ENCODE data around the gene HDDC3. TPM values are rescaled to one million over a fixed set of nuclear protein-coding genes. Genes with fewer than 3 reads are reported as not detected.

HDDC3 gene
- total RNA-seq, 2 experiments from 2014 or later = 31.8 to 38.6 TPM

DNA sequence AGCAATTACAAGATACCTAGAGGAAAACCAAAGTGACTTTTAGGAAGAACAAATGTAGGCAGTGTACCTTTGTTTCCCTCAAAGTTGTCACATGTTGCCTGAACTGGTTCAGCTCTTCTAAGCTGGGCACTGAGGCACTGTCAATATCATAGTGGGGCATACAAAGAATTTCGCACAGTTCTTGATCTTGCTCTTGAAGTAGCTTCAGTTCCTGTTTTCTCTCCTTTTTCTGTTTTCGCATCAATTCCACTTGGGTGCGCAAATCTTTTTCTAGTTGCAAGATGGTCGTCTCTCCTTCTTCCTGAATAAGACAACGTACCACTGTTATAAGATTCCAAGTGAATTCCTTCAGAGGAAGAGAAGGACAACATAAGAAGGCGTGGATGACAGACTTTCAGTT, 49.3 kb upstream of the HDDC3 start:
- H3K4me2 ChIP-seq (ENCODE audit: low read length) = no peak overlapping the region
- POLR2A ChIA-PET = interaction anchor here (0.7 to 1.1 kb wide), 2 partner anchors 46 to 59 kb away, joined by 4 read pairs; partner anchors contain the start of gene UNC45A
- peaks cover 1% of the 10 kb centered on the region for H3K4me1 ChIP-seq (ENCODE audit: insufficient read depth, low read length, poor library complexity, severe bottlenecking)
- no peak overlapping the region for H3K4me3 ChIP-seq (ENCODE audit: low read depth, low read length, poor library complexity, severe bottlenecking)
- peaks cover 34% of the 10 kb centered on the region for H3K79me2 ChIP-seq (ENCODE audit: insufficient read depth, low read depth, low read length)
- no peaks in the 10 kb centered on the region for H3K9me3 ChIP-seq (ENCODE audit: low read length)
- H3K27ac ChIP-seq (ENCODE audit: low read depth, low read length, poor library complexity, severe bottlenecking) = no peak overlapping the region
- no peaks in the 10 kb centered on the region; the same call in 1 of the 2 replicates for H4K20me1 ChIP-seq (ENCODE audit: insufficient read depth, low read length)
- no peaks in the 10 kb centered on the region for H3K9me2 ChIP-seq (ENCODE audit: insufficient read depth, low read length)
- BruUV-seq (replicated peaks) = no TSS peak
- CTCF ChIA-PET (ENCODE audit: unreplicated experiment) = no interaction called here
- TF ChIP-seq EZH2phosphoT487 (IDR thresholded peaks at IDR 0.05; ENCODE audit: borderline replicate concordance, low read depth, low read length) = no peak
- TF ChIP-seq, protein P1, sequence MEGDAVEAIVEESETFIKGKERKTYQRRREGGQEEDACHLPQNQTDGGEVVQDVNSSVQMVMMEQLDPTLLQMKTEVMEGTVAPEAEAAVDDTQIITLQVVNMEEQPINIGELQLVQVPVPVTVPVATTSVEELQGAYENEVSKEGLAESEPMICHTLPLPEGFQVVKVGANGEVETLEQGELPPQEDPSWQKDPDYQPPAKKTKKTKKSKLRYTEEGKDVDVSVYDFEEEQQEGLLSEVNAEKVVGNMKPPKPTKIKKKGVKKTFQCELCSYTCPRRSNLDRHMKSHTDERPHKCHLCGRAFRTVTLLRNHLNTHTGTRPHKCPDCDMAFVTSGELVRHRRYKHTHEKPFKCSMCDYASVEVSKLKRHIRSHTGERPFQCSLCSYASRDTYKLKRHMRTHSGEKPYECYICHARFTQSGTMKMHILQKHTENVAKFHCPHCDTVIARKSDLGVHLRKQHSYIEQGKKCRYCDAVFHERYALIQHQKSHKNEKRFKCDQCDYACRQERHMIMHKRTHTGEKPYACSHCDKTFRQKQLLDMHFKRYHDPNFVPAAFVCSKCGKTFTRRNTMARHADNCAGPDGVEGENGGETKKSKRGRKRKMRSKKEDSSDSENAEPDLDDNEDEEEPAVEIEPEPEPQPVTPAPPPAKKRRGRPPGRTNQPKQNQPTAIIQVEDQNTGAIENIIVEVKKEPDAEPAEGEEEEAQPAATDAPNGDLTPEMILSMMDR (conservative IDR thresholded peaks at IDR 0.05; ENCODE audit: low read length) = no peak
- no peak for DNase-seq (ENCODE audit: low spot score)
- H2AFZ ChIP-seq (ENCODE audit: low read length) = no peak overlapping the region
- intact Hi-C loops (cut with micrococcal nuclease; ENCODE audit: unreplicated experiment) = no loop called here
- peaks cover 93% of the 10 kb centered on the region for H3K36me3 ChIP-seq (ENCODE audit: insufficient read depth, low read length)

DNA sequence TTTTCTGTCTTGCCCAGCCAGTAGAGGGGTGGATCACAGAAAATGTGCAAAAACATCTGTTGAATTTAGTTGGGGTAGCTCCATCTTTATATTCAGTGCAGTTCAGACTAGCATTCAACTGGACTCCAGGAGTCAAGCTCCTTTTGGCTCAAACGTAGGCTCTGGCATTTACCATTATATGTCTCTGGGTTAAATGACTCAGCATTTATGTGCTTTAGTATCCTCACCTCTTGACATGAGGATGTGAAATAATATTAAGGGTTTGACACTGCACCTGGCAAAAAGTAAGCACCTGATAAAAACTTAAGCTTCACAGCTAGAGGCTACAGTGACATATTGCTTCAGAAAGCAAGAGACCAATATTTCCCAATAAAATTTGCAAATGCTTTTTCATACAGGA, 47.2 kb upstream of the HDDC3 start:
- H3K36me3 ChIP-seq (ENCODE audit: insufficient read depth, low read length) = peaks cover 98% of the 10 kb centered on the region
- DNase-seq (ENCODE audit: low spot score) = no peak
- TF ChIP-seq EZH2phosphoT487 (IDR thresholded peaks at IDR 0.05; ENCODE audit: borderline replicate concordance, low read depth, low read length) = no peak
- TF ChIP-seq, protein P1 (conservative IDR thresholded peaks at IDR 0.05; ENCODE audit: low read length) = no peak
- no peak overlapping the region for H2AFZ ChIP-seq (ENCODE audit: low read length)
- BruUV-seq (replicated peaks) = no TSS peak
- no peaks in the 10 kb centered on the region for H4K20me1 ChIP-seq (ENCODE audit: insufficient read depth, low read length)
- POLR2A ChIA-PET = interaction anchor here (0.6 to 1.1 kb wide), 2 partner anchors 13 to 70 kb away, joined by 4 to 9 read pairs; no protein-coding TSS in a partner anchor
- no peak overlapping the region for H3K4me3 ChIP-seq (ENCODE audit: low read depth, low read length, poor library complexity, severe bottlenecking)
- CTCF ChIA-PET (ENCODE audit: unreplicated experiment) = no interaction called here
- peaks cover 13% of the 10 kb centered on the region for H3K79me2 ChIP-seq (ENCODE audit: insufficient read depth, low read depth, low read length)
- no peak overlapping the region for H3K27ac ChIP-seq (ENCODE audit: low read depth, low read length, poor library complexity, severe bottlenecking)
- H3K9me3 ChIP-seq (ENCODE audit: low read length) = no peaks in the 10 kb centered on the region
- H3K9me2 ChIP-seq (ENCODE audit: insufficient read depth, low read length) = no peaks in the 10 kb centered on the region
- no peaks in the 10 kb centered on the region for H3K4me1 ChIP-seq (ENCODE audit: insufficient read depth, low read length, poor library complexity, severe bottlenecking)
- H3K4me2 ChIP-seq (ENCODE audit: low read length) = no peak overlapping the region
- intact Hi-C loops (cut with micrococcal nuclease; ENCODE audit: unreplicated experiment) = no loop called here

DNA sequence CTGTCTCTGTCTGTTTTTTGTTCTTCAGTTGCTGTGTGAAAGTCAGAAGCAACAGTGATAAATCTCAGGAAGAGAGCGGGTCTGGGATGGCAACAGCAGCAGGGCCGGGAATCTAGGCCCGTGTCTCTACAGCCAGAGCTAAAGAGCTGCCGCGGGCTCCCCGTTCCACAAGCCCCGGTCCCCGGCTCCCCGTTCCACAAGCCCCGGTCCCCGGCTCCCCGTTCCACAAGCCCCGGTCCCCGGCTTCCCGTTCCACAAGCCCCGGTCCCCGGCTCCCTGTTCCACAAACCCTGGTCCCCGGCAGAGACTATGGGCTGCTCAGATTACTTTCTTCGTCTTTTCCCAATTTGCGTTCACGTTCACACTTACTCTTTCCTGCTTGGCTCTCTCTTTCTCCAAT, 41.9 kb upstream of the HDDC3 start:
- no peaks in the 10 kb centered on the region for H4K20me1 ChIP-seq (ENCODE audit: insufficient read depth, low read length)
- H3K4me3 ChIP-seq (ENCODE audit: low read depth, low read length, poor library complexity, severe bottlenecking) = no peak overlapping the region
- H3K27ac ChIP-seq (ENCODE audit: low read depth, low read length, poor library complexity, severe bottlenecking) = no peak overlapping the region
- ChIA-PET POLR2A (no interaction called here), CTCF (ENCODE audit: unreplicated experiment) (no interaction called here)
- no peaks in the 10 kb centered on the region for H3K79me2 ChIP-seq (ENCODE audit: insufficient read depth, low read depth, low read length)
- no peaks in the 10 kb centered on the region for H3K9me3 ChIP-seq (ENCODE audit: low read length)
- H2AFZ ChIP-seq (ENCODE audit: low read length) = no peak overlapping the region
- TF ChIP-seq EZH2phosphoT487 (IDR thresholded peaks at IDR 0.05; ENCODE audit: borderline replicate concordance, low read depth, low read length) = no peak
- TF ChIP-seq, protein P1 (conservative IDR thresholded peaks at IDR 0.05; ENCODE audit: low read length) = no peak
- H3K36me3 ChIP-seq (ENCODE audit: insufficient read depth, low read length) = peaks cover 93% of the 10 kb centered on the region
- no peak for DNase-seq (ENCODE audit: low spot score)
- no TSS peak for BruUV-seq (replicated peaks)
- no peak overlapping the region for H3K4me2 ChIP-seq (ENCODE audit: low read length)
- no peaks in the 10 kb centered on the region for H3K4me1 ChIP-seq (ENCODE audit: insufficient read depth, low read length, poor library complexity, severe bottlenecking)
- no peaks in the 10 kb centered on the region for H3K9me2 ChIP-seq (ENCODE audit: insufficient read depth, low read length)
- intact Hi-C loops (cut with micrococcal nuclease; ENCODE audit: unreplicated experiment) = no loop called here
